Left lobe of liver (tissue), 2 donors: ENCODE results near the gene PTPRG. TPM values are rescaled to one million over a fixed set of nuclear protein-coding genes. Genes with fewer than 3 reads are reported as not detected.

ENCODE experiments used
- ATAC-seq: fragments of 200-7000 bp; cut with Tn5 transposase; one replicate; pipeline ENCODE4 v1.9.1; 2020; ENCODE audit warnings: mild to moderate bottlenecking, moderate library complexity
- DNase-seq: peaks from one replicate; pipeline ENCODE4 v3.0.0-alpha.2; 2020; ENCODE audit warnings: low spot score
- total RNA-seq: library from RNA; stranded (reverse); gene quantifications from one replicate; pipeline ENCODE4 v1.2.1, GENCODE V29; 2021
- donor health status: DM: no; HTN: no; CAD: no; lungs with moderate emphysema.
- donor health status: DM: no; HTN: yes; CAD: no.

PTPRG gene
- total RNA-seq, 1 donor from 2014 or later: 15.6 TPM

GRCh38 chr3:61975199-61975598 is 413.8 kb downstream of the PTPRG start:
- ATAC-seq (no peak), DNase-seq (no peak)

GRCh38 chr3:61975936-61976335 is 414.6 kb downstream of the PTPRG start:
- DNase-seq (no peak), ATAC-seq (no peak)

DNA sequence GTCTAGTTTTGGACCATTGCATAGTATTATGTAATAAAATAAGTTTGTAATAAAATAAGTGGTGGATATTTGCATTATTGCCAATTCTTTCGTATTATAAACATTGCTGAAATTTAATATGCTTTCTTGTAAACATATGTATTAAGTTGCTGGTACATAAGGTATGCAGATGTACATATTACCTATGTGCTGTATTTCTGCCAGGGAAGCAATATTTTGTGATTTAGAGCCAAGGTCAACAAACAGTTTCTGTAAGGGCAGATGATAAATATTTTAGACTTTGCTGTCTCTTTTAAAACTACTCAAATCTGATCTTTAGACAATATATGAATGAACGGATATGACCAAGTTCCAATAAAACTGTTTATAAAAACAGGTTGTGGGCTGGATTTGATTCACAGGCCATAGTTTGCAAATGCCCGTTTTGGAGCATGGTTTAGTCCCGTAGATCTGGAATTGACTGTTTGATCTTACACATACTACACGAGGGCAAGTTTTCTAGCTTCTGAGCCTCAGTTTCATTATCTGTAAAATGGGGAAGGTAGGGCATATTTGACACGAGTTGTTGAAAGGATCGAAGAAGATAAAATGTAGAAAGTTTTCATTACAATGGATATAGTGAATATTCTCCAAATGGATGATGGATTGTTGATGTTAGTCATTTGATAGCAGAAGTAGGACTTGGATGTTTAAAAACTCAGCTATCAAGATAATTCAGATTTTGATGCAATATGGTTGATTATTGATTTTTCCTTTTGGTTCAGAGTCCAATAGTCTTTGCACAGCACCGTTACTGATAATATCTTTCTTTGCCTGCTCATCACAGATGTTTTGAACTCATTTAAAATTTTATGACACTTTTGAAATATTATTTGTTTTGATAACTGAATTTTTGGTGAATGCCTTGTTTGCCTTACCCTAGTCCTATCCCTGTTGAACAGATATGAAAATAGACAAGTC is 417.4 kb downstream of the PTPRG start:
- ATAC-seq: peak; percentile 72

GRCh38 chr3:61979638-61980037 is 418.3 kb downstream of the PTPRG start:
- ATAC-seq: peak; percentile 29
- DNase-seq: no peak

More for the DNA sequence above, 417.4 kb downstream of the PTPRG start:
- DNase-seq: no peak

DNA sequence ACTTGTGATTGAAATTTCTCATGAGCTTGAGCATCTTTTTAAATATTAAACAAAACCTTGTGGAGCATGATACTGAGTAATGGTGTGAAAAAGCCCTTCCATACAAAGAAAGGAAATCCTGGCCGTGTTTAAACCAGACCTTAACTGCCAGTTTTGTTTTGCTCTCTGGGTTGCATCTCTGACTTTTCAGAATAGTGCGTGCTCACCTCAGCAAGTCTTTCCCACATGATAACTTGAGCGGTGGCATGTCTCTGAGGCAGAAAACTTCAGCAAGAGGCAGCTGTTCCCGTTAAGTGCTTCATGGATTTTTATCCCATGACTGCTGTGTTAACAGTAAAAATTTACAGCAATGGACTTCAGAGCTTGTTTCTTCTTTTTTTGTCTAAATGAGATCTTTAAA is 418.7 kb downstream of the PTPRG start:
- no peak for DNase-seq

DNA sequence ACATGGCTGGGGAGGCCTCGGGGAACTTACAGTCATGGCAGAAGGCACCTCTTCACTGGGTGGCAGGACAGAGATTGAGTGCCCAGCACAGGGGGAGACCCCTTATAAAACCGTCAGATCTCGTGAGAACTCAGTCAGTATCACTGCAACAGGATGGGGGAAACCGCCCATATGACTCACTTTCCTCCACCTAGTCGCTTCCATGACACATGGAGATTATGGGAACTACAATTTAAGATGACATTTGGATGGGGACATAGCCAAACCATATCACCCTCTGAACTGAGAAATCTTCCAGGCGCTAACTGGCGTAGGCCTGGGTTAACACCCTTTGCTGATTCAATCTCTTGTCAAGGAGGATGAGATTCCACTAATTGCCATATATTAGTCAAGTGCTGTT is 419.7 kb downstream of the PTPRG start:
- ATAC-seq (no peak), DNase-seq (no peak)

More for the DNA sequence above, 418.7 kb downstream of the PTPRG start:
- no peak for ATAC-seq

DNA sequence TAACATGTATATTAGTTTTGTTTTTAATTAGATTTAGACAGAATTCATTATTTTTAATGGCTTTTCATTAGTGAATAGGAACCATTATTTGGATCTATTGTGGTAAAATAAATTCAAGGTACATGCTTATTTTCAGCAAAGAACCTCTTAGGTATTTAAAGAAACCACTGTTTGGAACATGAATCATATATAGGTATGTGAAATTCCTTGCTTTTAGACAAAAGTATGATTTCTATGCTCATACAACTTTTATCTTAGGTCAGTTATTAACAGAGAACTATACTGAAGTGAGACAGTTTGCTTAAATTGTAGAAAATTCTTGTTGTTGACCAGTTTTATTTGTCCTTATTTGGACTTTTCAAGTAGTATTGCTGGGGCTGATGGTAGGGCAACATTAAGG is 422.1 kb downstream of the PTPRG start:
- no peak for ATAC-seq
- DNase-seq: no peak

GRCh38 chr3:61985020-61985419 is 423.6 kb downstream of the PTPRG start:
- no peak for ATAC-seq
- no peak for DNase-seq

DNA sequence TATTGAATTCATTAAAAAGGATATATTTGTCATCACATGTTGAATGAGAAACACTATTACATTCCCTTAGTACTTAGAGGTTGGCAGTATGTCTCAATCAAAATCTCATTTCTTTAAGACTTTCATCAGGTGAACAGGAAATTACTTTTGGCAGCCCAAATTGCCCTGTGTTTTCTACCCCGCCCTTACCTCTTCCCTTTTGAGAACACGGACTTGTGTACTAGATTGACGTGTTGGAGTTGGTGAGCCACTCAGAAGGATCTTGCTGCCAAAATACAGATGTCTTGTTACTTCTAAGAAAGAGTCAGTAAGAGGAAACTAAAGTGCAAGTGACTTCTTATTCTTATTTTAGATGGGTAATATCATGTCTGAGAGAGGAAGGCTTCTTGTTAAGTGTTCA is 425.1 kb downstream of the PTPRG start:
- DNase-seq: no peak
- no peak for ATAC-seq

DNA sequence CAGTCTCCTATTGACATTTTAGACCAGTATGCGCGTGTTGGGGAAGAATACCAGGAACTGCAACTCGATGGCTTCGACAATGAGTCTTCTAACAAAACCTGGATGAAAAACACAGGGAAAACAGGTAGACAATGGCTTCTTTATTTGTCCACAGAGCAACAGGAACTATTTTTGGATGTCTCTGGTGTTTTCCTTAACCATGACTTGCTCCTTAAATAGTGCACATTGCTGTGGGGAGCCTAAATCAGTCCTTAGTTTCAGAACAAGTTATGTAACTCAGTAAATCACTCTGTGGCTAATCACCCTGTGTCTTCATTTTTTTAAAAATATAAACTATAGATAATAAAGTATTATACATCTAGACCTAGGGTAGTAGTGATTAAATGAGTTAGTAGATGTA is 428.3 kb downstream of the PTPRG start:
- ATAC-seq: no peak
- DNase-seq: no peak

DNA sequence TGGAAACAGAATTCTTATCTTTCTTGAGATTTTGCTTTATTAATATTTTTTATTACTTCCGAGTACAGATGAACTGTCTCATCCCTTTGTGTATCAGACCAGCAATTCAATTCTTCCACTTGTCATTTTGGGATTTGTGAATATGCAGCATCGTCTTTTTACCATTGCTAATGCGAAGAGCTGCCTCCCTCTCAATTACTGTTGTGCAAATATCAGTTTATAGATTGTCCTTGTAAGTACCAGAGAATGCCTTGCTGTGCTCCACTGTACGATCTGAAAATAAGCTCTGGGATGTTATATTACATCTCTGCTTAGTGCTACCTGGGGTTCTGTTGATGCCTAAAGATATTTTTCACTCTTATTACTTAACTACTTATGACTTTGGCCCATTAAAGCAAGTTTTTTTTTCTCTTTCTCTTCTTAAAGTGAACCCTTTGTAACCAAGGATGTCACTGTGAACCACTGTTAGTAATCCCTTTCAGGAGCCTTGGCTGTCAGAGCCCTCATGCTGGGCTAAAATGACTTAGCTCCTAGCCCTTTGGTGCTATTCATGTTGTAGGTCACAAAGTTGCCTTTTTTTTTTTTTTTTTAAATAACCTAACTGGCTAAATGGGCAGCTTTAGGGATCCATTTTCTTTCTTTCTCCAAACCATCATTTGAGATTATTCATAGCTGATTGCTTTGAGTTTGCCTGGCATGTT is 429.1 kb downstream of the PTPRG start:
- ATAC-seq: no peak
- DNase-seq: no peak

GRCh38 chr3:61991706-61992105 is 430.3 kb downstream of the PTPRG start:
- no peak for ATAC-seq
- no peak for DNase-seq

GRCh38 chr3:61996366-61996765 is 435.0 kb downstream of the PTPRG start:
- ATAC-seq (no peak), DNase-seq (no peak)

GRCh38 chr3:61997101-61997500 is 435.7 kb downstream of the PTPRG start:
- DNase-seq (no peak), ATAC-seq (no peak)

- DNase-seq (no peak), ATAC-seq (no peak)
Observed at GRCh38 chr3:62003835-62004234, 442.5 kb downstream of the PTPRG start.

DNA sequence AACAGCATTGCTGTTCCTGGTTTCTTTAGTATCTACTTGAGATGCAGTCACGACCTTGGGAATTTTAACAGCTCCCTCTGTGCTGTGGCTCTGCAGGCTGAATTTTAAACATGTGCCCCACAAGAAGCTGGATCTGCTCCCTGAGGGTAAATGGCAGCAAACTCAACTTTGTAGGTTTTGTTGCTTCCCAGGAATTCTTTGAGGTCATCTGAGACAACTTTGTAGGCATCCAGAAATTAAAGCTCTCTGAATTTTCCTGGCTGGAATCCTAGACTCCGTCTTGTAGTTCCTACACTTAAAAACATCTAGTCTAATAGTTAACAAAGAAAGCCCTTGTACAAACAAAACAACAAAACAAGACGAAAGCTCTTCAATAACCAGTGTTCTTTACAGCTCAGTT is 445.7 kb downstream of the PTPRG start:
- ATAC-seq (no peak), DNase-seq (no peak)

- ATAC-seq: no peak
- no peak for DNase-seq
Observed at GRCh38 chr3:62010989-62011388, 449.6 kb downstream of the PTPRG start.

DNA sequence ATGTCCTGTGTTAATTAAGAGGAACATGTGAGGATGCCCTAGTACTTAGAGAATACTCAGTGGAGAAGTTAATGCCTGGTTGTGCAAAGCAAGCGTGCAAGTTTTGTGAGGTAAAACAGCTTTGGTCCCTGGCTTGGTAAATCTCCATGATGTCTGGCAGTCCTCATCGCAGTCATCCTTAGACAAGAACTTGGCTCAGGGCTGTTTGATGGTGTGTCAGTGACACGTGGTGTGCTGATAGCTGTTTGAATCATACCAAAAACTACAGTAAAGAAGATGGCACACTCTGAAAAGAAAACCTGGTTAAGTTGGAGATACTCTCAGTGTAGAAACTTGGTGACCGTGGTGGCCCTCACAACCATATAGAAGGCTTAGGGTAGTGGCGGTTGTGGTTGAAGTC is 450.3 kb downstream of the PTPRG start:
- DNase-seq: no peak
- ATAC-seq: no peak

DNA sequence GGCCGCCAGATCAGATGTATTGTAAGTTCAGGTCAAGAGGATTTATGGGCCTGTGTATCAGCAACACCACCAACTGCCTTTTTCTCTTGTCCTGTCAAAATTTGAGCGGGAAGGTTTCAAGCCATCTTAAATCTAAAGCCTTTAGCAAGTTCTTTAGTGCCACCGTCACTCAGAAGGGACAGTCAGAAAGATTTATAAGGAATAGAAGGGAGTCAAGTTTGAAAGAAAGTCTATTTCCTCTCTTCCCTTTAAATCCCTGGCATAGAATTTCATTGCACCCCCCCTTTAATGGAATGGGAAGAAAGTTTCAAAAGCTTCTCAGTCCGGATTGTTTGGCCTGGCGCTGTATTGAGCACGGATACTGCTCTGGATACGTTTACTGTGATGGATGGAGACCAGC is 452.6 kb downstream of the PTPRG start:
- ATAC-seq: no peak
- no peak for DNase-seq

GRCh38 chr3:62015111-62015510 is 453.7 kb downstream of the PTPRG start:
- ATAC-seq (no peak), DNase-seq (no peak)

DNA sequence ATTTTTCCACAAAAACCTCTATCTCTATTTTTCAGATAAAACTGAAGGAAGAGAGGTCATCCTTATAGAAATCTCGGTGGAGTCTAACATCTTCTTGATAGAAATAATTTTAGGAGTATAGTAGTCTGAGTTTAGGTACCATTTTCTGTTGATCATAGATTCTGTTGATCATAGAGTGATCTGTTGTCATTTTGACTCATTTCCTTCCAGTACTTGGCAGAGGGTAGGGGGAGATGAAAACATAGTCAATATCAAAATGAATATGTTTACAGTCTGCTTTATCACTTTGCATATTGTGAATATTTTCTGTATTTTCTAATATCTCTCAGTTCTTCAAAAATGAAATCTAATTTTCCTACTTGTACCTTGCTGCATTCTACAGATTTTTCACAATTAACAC is 458.5 kb downstream of the PTPRG start:
- ATAC-seq (no peak), DNase-seq (no peak)

DNA sequence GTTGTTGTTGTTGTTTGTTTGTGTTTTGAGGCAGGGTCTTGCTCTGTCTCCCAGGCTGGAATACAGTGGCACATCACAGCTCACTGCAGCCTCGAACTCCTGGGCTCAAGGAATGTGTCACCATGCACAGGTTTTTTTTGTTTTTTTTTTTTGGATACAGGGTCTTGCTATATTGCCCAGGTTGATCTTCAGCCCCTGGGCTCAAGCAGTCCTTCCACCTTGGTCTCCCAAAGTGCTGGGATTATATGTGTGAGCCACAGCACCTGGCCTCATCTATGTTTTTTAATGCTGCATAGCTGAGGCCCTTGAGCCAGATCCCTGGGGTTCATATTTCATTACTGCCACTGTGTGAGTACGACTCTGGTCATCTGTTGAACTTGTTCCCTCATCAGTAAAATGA is 459.3 kb downstream of the PTPRG start:
- ATAC-seq: no peak

More for the DNA sequence above, 459.3 kb downstream of the PTPRG start:
- no peak for DNase-seq
